Measurements from ENCODE around the gene MED14.
"Not testable (repeated sequence)": the region's sequence is repeated elsewhere in the genome, so short reads cannot be mapped to it uniquely, and the experiment has no call there.

Gene MED14

DNA sequence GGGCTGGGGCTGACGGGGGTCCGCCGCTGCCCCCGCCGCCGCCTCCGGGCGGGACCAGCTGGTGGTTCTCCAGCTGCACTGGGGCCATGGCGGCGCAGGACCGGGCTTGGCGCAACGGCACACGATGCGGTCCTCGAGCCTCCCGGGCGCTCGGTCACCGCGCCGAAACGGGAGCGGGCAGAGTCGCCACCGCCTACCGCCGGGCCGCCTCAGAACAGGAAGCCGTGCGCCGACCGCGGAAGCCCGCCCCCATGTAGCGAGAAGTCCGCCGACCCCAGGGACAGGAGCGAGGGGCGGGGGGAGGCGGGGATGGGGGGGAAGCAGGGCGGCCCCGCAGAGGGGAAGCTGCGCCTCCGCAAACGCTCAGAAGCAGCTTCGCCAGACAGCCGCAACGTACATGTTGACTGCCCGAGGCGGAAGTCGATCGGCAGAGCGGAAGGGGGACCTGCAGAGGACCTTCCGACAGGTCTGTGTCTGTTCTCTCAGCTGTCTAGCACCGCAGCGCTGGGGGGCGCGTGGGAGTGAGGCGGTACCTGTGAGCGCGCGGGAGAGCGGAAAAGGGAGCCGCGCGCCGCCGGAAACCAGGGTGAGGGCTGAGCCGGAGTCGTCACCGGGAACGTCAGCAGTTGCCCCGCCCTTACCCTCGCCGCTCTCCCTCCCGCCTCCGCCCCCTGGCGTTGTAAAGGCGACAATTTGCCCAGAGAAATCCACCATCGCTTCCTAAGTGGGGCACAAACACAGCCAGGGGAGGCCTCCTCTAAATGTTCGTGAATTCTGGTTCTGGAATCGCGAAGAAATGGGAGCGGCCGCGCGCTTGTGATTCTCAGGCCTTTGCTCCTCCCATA is at the start of gene MED14:
TSS of gene MED14 (minus strand) at position 218 of the 845 bp plus-strand sequence. CDS start at position 88, 130 bp downstream.
- peak; percentile 82 for DNase-seq (ENCODE audit: low read depth)

DNA sequence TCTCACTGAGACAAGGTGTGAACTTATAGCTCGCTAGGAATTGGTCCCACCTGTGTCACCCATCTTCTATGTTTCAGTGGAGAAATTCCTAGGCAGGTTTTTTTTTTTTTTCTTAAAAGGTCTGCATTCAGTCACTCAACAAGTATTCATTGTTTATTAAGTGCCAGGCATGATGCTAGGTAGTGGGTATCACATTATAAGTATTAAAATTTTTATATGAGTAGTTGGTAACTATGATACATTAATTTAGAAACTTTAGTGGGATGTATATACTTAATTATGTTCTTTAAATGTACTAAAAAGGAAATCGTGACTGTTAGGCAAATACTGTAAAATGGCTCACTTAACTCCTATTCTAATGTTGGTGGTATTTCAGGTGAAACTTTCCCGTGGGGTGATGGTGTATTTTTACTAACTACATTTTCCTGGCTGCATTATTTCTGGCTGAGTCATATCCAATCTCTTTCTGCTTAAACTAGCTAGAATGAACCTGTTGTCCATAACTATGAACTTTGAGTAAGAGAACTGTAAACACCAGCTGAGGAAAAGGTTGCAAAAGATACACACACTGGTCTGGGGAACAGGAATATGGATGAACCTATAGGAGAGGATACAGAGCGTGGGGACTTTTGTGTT is 49.3 kb upstream of the MED14 start:
- DNase-seq (ENCODE audit: low read depth), result no peak

DNA sequence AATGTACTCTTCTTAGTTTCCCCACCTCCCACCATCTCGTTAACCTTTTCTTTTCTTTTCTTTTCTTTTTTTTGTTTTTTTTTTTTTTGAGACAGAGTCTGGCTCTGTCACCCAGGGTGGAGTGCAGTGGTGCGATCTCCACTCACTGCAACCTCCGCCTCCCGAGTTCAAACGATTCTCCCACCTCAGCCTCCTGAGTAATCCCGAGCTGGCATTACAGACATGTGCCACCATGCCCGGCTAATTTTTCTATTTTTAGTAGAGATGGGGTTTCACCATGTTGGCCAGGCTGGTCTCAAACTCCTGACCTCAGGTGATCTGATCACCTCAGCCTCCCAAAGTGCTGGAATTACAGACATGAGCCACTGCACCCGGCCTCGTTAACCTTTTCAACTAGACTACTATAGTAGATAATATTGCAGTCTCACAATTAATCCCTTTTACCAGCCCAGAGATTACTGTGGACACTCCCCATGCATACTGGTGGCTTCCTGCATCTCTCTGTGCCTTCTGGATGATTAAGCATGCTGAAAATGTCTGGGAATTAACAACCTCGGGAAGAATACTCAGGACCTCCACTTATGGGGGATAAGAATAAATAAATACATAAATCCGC is 47.4 kb upstream of the MED14 start:
- DNase-seq (ENCODE audit: low read depth), result not testable (repeated sequence)

DNA sequence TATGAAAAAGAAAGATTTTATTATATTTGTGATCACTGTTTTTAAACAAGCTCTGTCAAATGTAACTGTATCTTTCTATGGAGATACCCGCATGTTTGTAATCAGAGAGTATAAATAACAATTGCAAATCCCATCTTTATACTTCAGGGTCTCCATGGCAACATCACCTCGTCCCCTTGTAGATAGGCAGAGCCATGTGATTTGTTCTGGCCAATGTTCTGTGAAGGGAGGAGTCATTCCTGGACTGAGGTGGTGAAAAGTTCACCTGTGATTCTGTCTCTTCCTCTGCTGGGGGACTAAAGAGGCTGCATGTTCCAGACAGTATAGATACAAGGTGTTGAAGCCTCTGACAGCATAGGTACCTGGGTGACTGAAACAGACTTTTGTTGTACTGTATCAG is 45.6 kb upstream of the MED14 start:
- no peak for DNase-seq (ENCODE audit: low read depth)

DNA sequence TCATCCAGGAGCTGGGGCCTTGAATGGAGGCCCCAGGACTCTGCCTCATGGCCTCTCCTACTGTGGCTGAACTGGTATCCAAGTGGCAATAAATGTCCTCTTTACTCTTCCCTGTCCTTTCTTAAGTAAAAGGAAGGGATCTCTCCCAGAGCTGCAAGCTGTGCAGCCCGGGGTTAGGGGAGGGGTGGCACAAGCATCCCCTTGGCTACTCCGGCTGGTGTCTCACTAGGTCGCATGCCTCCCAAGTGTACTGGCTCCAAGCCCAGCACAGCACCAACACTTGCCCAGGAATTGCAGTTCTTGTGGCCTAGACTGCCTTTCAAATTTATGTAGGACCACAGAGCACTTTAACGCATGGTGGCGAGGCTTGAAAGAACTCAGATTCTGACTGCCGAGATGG is 44.7 kb upstream of the MED14 start:
- no peak for DNase-seq (ENCODE audit: low read depth)

DNA sequence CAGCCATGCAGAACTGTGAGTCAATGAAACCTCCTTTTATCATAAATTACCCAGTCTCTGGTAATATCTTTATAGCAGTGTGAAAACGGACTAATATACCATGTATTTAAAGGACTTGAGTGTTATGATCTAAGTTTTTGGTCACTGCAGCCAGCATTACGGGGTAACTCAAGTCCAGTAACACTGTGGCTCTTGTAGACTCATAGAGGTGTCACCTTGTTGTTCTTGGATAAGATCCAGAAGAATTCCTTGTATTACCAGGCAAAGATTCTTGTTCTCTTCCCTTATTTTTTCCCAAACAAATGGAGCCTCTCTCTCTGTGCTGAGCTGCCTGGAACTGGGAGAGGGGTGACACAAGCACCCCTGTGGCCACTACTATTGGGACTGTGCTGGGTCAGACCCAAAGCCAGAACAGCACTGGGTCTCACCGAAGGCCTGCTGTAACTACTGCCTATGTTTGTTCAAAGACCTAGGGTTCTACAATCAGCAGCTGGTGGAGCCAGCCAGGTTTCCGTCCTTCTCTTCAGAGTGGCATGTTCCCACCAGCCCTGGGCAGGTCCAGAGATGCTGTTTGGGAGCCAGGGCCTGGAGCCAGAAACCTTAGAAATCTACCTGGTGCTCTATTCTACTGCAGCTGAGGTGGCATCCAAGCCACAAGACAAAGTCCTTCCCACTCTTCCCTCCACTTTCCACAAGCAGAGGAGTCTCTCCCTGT is 43.7 kb upstream of the MED14 start:
- no peak for DNase-seq (ENCODE audit: low read depth)

DNA sequence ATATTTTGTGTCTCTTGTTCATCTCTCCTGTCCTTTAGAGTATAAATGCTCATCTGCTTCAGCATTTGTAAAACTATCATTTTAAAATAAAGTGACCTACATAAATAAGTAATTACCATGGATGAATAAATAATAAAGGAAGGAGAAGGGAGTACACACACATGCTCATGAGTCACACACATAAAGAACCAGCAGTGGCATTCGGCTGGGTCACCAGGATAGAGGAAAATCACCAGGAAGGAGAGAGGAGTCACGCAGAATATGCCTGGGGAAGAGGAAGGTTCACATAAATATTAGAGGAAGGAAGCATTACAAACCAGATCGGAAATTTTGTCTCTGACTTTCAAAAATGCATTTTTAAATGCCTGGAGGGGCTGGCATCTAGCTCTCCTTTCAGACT is 38.5 kb upstream of the MED14 start:
- no peak for DNase-seq (ENCODE audit: low read depth)

DNA sequence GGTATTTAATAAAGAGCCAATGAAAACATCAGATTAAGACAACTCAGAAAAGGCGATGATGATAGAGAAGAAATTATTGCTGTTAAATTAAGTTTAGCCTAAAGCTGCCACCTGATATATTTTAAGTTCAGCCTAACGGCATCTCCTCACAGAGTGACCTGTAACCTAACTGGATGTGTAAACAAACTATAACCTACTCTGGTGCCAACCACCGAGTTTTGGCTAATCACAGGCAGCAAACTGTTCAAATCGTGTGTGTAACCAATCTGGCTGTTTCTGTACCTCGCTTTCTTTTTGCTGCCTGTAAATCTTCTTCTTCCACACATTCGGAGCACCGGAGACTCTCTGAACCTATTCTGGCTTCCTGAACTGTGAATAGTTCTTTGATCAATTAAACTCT is 37.8 kb upstream of the MED14 start:
- no peak for DNase-seq (ENCODE audit: low read depth)

DNA sequence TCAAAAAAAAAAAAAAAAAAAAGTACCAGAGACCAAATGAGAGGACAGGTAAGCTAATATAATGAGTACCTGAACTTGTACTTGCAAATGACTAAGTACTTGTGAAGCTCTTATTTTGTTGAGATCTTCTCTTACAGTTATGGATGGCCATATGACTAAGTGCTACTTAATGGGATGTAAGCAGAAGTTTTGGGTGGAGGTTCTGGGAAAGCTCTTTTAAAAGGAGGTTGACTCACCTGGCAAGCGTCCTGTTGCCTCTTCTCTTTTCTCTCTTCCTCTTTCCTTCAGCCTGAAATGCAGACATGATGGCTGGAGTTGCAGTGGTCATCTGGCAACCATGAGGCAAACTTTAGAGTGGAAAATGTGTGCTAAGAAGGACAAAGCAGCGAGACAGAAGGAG is 36.9 kb upstream of the MED14 start:
- no peak for DNase-seq (ENCODE audit: low read depth)

DNA sequence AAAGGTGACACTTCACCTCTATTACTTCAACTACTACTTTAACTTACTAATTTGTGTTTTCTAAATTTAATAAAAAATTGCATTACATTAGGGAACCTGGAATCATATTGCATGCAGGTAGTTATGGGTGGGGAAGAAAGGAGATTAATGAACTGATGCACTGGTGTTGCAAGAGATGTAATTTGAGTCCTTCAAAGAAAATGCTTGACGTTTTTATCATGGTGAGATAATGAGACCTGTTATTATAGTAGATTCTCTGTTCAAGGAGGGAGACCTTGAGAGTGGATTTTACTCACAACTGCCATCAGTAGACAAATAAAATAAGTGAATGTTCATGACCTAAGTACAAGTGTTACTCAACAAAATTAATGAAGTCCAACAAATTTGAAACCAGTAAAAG is 26.4 kb upstream of the MED14 start:
- DNase-seq (ENCODE audit: low read depth), result no peak

DNA sequence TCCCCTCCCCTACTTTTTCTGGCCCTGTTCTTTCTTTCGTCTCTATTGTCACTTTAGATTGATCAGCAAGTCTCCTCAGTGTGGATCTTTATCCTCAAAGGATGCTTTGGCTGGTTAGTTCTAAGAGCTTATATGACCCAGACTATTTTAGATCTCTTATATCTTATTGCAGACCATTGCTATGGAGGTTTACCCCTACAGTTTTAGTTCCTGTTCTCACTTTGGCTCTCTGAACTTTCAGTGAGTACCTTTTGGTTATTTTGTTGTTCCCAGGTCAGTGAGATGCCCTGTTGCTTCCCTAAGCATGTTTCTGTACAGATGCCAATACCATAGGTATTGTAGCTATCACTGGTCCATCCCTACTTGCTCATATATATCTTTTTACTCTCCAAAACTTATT is 24.0 kb upstream of the MED14 start:
- no peak for DNase-seq (ENCODE audit: low read depth)

DNA sequence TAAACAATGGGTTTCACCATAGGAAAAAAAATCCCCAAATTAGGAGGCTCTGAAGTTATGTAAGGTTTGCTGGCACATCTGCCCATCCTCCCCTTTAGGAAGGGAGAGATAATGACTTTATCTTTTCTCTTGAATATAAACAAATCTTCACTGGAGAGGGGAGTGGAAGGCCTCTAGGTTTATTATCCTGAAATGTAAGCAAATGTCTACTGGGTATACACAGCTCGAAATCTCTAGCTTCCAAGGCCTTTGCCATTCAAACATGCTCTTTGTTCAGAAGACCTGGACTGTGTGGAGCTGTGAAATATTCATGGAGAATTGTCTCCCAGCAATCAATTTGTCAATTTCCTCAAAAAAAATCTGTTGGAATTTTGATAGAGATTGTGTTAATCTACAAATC is 21.7 kb upstream of the MED14 start:
- DNase-seq (ENCODE audit: low read depth), result no peak

DNA sequence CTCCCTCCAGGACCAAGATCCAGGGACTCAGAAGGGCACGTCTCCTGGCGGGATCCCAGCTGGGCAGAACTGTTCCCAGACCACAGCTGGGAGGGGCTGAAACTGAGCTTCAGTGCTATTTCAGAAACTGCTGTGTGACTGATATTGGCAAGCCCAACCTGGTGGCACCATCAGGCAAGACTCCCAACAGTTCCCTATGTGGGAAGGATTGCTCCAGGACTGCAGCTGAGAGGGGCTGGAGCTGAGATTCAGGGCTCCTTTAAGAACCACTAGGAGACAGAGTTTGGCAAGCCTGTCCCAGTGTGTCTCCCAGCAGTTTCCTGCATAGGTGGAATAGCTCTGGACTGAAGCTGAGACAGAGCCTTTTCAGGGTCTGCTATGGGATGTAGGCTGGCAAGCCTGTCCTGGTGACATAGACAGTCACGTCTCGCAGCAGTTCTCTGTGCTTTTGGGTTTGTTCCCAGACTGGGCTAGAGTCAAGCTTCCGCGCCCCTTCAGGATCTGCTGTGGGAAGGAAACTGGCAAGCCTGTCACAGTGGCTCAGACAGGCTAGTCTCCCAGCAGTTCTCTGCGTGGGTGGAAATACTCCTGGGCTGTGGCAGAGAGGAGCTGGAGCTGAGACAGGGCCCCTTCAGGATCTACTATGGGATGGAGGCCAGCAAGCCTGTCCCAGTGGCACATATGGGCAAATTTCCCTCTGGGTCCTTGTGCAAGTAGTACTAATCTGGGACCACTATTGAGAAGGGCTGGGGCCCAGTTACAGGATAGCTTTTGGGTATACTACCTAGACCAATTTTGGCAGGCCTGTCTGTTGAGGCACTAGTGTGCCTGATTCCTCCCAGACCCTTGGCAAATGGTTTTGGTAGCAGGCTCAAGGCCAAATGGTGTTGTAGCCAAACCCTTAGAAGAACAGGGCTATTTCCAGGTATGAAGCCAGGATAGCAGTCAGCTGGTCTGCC is 20.2 kb upstream of the MED14 start:
- no peak for DNase-seq (ENCODE audit: low read depth)

DNA sequence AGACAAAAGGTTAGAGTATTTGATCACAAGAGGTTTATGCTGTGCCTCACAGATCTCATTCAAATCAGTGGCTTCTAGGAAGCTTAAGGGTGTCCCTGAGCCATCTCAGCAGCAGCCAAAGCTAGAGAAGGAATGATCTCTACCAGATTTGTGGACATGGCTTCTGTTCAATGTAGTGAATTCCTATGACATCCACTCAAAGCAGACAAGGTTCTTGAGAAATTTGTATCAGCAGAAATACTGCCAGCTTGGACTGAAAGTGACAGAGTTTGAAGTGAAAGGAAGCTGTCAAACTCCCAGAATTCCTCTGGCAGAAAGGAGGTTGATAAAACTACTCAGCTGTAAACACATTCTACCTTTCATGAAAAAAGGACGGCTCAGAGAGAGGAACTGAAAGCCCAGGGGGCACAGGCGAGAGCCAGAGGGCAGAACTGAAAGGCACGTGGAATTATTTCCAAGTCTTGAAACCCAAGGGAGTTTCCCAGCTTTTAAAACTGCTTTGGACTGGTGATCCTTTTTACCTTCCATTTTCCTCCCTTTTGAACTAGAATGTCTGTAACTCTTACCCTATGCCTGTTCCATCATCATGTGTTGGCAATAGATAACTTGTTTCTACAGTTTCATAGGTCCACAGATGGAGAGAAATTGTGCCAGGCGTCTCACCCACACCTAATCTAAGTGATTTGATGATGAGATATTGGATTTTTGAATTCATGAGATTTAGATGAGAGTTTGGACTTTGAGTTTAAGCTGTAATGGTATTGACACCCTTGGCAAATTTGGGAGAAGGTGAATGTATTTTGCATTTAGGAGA is 14.5 kb upstream of the MED14 start:
- DNase-seq (ENCODE audit: low read depth), result no peak

DNA sequence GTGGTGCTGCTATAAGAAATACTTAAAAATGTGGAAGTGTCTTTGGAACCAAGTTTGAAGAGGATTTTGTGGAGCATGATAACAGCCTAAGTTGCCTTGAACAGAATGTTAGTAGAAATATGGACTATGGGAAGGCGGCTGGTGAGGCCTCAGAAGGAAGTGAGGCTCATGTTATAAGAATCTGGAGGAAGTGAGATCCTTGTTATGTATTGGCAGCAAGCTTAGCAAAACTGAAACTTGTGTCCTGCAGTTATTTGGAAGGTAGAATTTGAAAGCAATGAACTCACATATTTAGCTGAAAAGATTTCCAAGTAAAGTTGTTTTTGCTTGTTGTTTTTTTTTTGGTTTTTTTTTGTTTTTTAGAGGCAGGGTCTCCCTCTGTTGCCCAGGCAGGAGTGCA is 13.6 kb upstream of the MED14 start:
- DNase-seq (ENCODE audit: low read depth), result no peak

DNA sequence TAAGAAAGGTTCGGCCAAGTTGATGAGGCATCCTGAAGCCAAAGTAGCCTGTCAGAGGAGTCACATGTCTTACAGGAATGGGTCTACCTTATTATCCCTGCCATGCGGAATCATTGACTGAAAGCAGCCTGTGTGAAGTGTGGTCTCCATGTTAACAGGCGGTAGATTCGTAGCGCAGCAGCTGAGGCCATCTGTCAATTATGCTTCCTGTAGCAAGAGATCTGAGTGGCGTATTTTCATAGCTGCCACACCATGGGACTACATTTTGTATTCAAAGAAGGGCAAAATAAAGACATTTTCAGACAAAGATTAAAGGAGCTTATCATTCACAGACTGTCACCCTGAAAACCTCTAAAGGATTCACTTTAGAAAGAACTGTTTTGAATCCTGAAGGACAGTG is 11.2 kb upstream of the MED14 start:
- DNase-seq (ENCODE audit: low read depth), result no peak

DNA sequence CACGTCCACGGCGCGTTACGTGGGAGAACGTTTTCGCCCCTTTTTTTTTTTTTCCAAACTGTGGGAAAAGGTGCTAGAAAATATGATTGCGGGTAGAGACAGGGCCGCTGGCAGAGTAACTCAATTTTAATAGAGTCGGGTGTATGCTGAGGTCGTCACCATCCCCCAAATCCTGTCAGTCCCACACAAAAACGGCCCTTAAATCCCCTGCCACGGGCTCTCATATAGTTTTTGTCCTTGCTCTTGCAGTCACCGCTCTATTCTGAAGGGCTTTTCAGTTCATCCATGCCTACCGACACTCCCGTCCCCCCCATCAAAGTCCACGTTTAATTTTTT is 796 bp upstream of the MED14 start:
- no peak for DNase-seq (ENCODE audit: low read depth)

DNA sequence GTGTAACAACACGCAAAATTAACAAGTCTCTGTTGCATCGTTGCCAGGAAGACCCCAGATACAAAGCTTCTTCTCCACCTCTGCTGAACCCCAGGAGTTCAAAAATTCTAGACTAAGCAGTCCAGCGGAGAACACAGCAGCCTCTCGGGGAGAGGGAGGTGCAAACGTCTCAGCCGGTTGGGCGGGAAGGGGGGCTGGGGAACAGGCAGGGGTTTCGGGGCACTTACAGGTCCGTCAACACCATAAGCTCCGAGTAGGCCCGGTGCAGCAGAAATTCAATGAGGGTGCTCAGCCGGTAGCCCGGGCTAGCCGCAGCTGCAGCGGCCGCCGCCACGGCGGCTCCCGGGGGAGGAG is 394 bp downstream of the MED14 start:
- peak; percentile 15 for DNase-seq (ENCODE audit: low read depth)

DNA sequence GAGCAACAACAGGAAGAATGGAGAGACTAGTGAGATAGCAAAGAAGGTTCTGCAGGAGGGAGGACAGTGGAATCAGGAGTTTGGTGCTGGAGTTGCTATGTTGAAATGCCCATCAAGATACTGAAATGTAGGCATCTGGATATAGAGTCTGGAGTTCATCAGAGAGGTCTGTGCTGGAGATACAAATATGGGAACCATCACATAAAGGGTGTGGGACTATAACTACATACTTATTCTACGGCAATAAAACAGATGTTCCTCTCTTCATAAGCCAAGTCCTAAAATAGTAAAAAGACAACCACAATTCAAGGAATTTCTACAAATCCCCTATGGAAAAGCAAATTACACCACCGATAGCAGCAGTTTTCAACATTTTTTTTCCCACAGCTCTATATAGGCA is 1.6 kb downstream of the MED14 start:
- no peak for DNase-seq (ENCODE audit: low read depth)

DNA sequence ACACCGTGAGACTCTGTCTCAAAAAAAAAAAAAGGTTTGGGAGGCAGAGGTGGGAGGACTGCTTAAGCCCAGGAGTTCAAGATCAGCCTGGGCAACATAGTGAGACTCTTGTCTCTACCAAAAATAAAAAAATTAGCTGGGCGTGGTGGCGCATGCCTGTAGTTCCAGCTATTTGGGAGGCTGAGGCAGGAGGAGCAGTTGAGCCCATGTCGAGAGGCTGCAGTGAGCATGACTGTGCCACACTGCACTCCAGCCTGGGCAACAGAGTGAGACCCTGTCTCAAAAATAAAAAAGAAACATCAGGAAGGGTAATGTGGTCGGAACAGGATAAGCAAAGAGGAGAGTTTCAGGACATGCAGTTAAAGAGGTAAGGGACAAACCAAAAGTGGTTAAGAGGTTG is 2.8 kb downstream of the MED14 start:
- DNase-seq (ENCODE audit: low read depth), result not testable (repeated sequence)

All from activated T-cell treated with anti-CD3 and anti-CD28 coated beads for 1 hour (primary cell).